Measurements from ENCODE around the gene NEDD4L. TPM values are rescaled to one million over a fixed set of nuclear protein-coding genes. Genes with fewer than 3 reads are reported as not detected.
"Not testable (repeated sequence)": the region's sequence is repeated elsewhere in the genome, so short reads cannot be mapped to it uniquely, and the experiment has no call there.

The NEDD4L gene
- 1 to 10 TPM; 3.7 to 4.2 TPM for total RNA-seq

DNA sequence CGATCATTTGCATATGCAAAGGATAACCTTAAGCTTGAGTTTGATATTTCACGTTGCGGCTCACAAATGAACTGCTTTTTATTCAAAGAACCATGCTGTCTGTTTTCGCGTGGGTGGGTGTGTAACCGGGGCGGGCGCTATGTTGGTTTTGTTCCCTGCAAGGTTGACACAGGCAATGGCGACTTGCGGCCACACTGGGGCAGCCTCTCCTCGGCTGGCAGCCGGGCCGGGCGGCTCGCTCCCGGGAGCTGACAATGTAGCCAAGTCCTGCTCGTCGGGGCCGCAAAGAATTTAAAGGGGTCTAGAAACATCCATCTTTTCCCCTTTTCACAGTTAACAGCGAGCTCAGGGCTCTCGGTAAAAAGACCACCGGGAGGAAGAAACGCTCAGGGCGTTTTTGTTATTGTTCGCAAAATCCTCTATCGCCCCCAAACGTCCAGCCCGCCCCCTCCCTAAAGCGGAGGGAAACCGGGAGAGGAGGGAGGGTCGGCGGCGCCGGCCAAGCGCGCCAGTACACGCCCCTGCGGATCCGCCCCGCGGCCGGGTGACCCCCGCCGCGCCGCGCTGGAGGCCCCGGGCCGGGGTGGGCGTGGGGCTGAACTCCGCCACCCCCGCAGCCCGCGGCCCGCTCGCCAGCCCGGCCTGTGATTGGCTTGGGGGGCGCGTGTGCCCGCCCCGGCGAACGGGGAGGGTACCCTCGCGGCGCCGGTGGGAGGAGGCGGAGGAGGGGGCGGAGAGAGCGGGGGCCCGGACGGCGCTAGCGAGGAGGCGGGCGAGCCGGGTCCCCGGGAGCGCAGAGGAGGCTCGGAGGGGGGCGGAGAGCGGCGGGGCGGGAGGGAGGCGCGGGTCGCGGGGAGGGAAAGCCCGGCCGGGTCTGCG is at the start of gene NEDD4L:
NEDD4L (plus strand) TSS at position 736 of the 879 bp plus-strand sequence. CDS start 435 bp downstream, outside the sequence.
- CTCF ChIA-PET: interaction anchor here (0.6 to 1.4 kb wide), 9 partner anchors 10 to 137 kb away, joined by 3 to 10 read pairs (median 4); no protein-coding TSS in a partner anchor
- POLR2A ChIA-PET: interaction anchor here (1.3 kb wide), 1 partner anchor 78 kb away, joined by 4 read pairs; no protein-coding TSS in a partner anchor

DNA sequence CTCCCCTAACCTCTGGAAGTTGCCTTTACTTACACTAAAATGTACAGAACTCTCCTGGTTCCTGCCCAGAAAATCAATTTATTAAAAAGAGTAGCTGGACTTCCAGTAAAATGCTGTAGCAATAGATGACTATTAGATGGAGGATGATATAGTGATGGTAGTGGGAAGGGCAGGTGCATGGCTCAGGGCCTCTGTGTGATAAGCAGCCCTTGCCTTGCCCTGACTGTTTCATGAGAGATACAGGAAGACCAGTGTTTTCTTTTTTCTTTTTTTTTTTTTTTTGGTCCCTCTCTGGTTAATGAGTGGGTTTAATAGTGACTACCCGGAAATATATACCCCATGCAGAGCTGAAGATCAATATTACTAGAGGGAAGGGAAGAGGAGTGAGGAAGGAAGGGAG is 48.7 kb upstream of the NEDD4L start:
- POLR2A ChIA-PET: no interaction called here
- CTCF ChIA-PET: no interaction called here

DNA sequence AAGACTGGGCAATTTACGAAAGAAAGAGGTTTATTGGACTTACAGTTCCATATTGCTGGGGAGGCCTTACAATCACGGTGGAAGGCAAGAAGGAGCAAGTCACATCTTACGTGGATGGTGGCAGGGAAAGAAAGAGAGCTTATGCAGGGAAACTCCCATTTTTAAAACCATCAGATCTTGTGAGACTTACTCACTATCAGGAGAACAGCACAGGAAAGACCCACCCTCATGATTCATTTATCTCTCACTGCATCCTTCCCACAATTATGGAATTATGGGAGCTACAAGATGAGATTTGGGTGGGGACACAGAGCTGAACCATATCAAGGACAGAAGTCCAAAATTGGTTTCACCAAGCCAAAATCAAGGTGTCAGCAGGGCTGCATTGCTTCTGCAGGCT is 47.1 kb upstream of the NEDD4L start:
- POLR2A ChIA-PET, CTCF ChIA-PET: not testable (repeated sequence)

DNA sequence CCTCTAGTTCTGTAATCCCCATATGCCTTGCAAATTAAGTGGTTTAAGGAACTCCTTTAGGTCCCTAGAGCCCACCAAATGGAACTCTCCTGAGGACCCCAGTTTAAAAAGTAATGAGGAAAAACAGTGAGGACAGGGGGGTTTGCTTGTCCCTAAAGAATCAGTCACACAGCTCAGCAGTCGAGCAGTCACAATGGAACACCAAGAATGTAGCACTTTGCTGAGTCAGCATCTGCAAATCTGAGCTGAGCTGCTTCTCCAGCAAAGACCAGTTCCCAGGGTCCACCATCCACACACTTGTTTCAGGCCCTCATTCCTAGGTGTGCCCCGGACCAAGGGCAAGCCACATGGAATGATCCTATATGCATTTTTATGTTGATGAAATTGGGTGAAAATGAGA is 46.2 kb upstream of the NEDD4L start:
- ChIA-PET CTCF (no interaction called here), POLR2A (no interaction called here)

DNA sequence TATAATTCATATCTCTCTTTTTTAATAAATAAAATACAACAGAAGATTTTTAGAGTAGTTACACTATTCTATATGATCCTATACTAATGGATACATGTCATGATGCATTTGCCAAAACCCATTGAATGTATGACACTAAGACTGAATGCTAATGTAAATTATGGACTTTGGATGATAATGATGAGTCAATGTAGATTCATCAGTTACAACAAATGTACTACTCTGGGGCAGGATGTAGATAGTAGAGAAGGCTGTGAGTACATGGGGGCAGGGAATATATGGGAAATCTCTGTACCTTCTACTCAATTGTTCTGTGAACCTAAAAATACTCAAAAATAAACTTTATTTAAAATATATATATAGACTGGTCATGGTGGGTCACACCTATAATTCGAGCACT is 45.6 kb upstream of the NEDD4L start:
- ChIA-PET CTCF (no interaction called here), POLR2A (no interaction called here)

DNA sequence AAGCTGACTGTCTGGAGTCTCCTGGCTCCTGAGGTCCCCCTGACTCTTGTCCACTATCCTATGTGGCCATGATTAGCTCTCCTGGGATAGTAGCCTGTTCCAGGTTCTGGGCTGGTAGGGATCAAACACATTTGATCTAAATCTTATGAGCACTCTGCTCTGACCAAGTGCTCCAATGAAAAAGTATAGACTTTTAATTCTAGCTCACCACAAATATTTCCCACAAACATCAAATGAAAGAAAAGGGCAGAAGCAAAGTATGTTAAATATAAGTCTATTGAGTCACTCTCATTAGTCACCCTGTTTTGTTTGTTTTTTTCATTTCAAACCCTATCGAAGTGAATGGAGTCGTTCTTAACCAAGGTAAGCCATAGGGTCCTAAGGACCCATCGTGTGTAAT is 39.7 kb upstream of the NEDD4L start:
- POLR2A ChIA-PET: no interaction called here

DNA sequence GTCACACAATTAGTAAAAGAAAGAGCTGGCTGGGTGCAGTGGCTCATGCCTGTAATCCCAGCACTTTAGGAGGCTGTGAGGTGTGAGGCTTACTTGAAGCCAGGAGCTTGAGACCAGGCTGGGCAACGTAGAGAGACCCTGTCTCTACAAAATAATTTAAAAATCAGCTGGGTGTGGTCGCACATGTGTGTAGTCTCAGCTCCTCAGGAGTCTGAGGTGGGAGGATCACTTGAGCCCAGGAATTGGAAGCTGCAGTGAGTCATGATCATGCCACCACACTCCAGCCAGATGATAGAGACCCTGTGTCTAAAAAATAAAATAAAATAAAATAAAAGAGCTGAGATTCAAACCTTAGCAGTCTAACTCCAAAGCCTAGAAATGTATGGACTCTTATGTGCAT is 39.0 kb upstream of the NEDD4L start:
- CTCF ChIA-PET: no interaction called here
- POLR2A ChIA-PET: no interaction called here

More for the DNA sequence above, 39.7 kb upstream of the NEDD4L start:
- CTCF ChIA-PET: no interaction called here

DNA sequence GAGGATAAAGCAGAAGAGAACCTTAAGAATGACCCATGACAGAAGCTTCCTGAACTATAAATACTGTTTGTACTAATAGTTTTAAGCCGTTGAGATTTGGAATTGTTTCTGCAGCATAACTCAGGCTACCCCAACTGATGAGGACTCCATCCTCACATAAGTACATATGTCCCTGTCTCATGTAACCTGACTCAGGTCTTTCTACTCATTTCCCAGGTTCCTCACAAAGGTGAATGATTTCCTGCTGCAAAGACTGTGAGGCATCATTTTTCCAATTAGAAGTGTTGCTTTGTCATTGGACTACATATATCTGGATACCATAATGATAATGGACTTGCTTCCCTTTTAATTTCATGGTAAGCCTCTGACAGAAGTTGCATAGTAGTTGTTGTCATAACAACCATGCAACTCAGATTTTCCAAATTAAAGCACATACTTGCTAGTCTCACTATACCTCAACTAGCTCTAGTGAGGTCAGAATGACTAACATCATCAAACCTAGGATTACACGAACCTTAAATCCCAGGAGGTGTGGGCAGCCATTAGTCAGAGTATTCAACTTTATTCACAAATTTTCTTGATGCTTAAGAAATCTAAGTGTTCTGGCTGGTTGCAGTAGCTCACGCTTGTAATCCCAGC is 38.0 kb upstream of the NEDD4L start:
- ChIA-PET POLR2A (interaction anchor here (0.5 kb wide), 1 partner anchor 384 kb away, joined by 4 read pairs; the partner anchor contains the start of gene NARS1), CTCF (no interaction called here)

DNA sequence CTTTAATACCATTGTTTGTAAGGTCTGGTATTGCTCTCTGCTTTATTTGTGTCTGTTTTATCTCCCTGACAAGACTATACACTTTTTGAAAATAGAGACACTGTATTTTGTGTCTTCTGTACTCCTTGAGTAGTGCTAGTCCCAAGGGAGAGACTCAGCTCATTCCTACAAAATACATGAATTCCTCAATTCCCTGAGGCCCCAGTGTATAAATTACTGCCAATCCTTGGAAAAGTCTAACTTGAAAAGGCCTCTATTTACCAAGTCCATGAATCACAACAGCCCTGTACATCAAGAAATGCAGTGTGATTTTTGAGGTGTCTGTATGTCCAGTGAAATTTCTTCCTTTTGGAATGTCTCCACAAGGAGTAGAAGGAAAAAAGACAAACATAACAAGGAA is 34.9 kb upstream of the NEDD4L start:
- CTCF ChIA-PET: no interaction called here
- POLR2A ChIA-PET: no interaction called here

DNA sequence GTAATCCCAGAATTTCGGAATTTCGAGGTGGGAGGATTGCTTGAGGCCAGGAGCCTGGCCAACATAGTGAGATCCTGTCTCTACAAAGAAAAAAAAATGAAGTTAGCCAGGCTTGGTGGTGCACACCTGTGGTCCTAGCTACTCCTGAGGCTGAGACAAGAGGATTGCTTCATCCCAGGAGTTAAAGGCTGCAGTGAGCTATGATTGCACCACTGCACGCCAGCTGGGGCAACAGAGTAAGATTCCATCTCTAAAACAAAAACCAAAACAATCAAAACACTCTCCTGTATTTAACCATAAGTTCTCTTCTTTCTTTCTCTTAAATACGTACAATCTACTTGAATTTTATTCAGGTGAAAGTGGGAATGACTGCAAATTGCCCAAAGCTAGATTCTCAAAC is 33.8 kb upstream of the NEDD4L start:
- ChIA-PET CTCF (no interaction called here), POLR2A (no interaction called here)

DNA sequence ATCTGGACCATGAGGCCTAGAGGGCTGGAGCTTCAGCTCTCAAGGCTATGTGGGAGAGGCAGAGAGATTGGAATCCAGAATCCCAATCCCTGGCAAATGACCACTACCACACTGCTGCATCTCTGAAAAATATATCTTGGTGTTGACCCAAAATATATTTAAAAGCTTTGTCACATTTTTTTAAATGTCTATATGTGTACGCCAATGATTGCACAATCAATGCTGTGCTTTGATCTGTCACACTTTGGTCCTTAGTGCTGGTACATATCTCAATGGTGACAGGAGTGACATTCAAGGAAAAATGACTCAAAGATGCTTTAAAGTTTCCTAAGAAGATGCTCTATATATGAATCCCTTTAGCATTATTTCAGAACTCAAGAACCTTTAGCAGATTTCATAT is 31.7 kb upstream of the NEDD4L start:
- ChIA-PET CTCF (no interaction called here), POLR2A (no interaction called here)

DNA sequence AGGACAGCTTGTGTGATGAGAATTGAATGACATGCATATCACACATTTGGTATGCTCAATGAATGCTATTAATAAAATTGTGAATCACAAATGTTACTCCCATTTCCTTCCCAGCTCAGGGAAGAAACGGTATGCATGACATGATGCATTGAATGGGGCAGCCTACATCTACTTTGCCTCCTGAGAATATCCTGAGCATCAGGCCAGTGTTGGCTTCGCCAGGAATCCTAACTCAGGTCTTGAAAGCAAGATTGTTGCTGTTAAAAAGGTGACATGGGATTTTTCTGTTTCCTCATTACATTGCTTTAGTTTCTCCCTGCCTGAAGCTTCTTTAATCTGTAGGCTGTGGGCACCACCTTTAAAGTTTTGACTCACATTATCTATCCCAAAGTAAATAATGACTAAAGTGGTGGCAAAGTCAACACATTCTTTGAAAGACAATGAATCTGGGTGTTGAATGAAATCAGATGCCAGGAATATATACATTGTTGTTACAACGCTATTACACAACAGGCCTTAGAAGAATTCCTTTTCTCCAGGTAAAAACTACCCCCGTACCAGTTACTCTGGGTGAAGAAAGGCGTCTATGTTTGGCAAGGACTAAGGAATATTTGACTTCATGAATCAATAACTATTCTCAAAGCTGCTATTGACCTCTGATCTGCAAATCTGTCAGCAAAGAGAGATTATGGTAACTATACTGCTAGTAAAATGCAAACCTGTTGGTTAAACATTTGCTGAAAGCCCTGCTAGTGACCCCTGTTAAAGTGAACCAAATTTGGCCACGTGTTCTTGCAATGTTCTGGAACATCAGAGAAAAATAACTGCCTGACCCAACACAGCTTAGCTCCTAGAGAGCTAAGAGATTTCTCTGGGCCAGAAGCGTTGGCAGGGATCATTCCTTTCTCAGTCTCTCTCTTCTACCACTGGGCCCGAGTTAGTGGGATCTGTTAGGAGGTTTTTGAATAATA is 30.5 kb upstream of the NEDD4L start:
- CTCF ChIA-PET: no interaction called here
- POLR2A ChIA-PET: no interaction called here

DNA sequence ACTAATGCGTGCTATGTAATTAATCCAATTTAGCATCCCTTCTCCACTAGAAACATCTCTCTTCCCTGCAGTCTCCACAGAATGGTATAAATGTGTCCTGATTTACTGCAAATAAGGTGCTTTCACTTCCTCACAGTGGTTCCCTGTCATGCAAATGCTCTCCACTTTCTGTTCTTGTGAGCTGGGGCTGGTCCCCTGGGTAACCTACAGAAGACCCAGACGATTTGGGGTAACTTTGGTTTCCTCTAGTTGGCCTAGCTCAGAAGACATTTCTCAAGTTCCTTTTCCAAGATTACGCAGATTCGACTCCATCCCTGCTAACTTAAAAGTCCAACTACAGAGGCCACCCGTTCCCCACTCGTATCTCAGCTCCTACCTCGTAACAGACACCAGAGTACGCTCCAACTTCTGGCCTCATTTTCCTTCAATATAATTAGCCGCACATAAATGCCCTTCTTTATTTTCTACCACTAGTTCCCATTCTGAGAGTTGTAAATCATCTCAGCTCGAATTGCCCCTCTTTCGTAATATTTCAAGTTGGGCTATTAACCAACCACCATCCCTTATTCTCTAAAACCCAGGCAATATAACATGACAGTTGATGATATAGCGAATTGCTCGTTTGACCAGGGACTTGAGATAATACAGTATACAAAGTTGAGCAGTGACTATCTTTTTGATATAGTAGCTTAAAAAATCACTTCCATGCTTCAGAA is 28.8 kb upstream of the NEDD4L start:
- CTCF ChIA-PET: no interaction called here
- POLR2A ChIA-PET: no interaction called here

DNA sequence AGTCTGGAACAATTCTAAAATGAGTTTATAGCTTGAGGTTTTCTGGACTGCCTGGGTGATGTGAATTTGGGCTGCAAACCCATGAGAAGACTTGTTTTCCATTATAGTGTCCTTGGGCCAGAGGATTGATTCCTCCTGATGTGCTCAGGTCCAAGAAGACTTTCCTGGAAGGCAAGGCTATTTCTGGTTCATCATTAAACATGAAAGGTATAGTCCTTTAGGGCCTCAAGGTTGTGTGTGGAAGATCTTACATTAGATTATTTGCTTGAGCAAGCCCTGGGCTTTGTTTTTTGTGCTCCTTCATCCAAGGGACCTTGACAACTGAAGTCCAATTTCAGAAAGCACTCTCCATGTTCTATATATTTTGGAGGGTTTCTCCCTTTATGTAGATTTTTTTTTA is 26.8 kb upstream of the NEDD4L start:
- ChIA-PET POLR2A (no interaction called here), CTCF (no interaction called here)

DNA sequence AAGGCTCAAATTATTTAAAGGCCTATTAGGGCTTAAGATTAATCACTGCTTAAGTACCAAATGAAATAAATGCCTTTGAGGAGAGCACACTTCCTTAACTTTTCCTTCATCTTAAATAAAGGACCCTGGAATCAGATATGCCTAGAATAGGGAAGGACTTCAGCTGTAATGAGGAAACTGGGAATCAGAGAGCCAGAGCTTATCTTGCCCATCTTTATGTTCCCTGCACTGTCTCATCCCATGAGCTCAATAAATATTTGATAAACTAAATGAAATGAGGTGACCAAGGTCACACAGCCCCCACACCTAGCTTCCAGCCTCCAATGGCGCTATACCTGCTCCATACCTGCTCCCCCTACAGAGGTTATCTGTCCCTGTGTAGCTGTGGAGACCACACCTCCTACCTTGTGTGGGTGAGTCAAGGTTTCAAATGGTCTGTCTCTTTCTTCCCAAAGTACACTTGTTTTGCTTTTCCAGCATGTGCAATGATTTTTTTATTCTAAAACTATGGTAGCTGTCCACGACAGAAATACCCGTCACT is 23.4 kb upstream of the NEDD4L start:
- ChIA-PET POLR2A (no interaction called here), CTCF (no interaction called here)

DNA sequence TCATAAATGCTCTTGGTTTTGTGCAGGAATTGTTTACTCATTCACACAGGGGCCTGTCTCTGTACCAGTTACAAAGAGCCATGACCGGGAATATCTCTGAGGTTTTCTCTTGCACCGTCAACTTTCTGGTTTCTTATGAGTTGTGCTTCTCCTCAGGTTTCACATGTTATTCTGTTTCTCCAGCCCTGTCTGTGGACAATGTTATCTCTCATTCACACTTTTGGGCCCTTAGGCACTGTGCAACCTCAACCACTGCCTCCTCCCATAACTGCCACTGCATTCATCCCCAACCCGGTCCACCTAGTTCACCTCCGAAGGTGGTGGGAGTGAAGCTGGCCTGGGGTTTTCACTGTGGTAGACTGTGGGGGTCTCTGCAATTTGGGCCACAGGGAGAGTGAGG is 22.5 kb upstream of the NEDD4L start:
- ChIA-PET CTCF (no interaction called here), POLR2A (no interaction called here)

DNA sequence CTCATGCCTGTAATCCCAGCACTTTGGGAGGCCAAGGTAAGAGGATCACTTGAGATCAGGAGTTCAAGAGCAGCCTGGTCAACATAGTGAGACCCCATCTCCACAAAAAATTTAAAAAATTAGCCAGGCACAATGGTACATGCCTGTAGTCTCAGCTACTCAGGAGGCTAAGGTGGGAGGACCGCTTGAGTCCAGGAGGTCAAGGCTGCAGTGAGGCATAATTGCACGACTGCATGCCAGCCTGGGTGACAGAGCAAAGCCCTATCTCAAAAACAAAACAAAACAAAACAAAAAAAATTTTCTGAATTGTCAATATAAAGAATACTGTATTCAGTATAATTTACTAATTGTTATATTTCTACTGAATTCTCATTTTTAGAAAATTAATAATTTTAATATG is 20.9 kb upstream of the NEDD4L start:
- CTCF ChIA-PET: no interaction called here
- POLR2A ChIA-PET: no interaction called here

DNA sequence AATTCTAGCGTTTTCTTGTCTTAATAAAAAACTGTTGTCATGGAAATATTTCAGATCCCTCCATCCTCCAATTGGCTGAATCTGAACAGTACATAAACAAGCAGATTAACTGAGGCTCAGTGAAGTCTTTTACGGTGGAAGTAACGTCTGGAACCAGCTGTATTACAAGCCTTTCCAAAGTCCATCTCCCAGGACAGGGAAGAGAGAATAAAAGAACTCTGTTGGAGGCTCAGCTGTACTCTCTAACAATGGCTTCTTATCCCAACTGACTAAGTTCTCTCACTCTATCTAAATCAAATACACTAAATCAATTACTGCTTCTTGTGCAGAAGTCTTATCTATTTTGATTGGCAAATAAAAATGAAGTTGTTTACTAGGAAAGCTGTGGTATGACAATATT is 19.9 kb upstream of the NEDD4L start:
- ChIA-PET CTCF (no interaction called here), POLR2A (no interaction called here)

DNA sequence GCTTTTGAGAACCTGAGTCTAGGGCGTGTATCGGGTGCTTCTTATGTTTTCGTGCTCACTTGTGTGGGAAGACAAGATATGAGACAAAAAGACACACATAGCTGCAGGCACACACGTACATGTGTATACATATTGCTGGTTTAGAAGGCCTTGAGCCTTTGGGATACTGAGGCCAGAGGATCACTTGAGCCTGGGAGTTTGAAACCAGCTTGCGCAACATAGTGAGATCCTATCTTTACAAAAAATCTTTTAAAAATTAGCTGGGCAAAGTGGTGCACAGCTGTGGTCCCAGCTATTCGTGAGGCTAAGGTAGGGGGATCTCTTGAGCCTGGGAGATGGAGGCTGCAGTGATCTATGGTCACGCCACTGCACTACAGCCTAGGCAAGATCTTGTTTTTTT is 18.8 kb upstream of the NEDD4L start:
- ChIA-PET CTCF (no interaction called here), POLR2A (no interaction called here)

DNA sequence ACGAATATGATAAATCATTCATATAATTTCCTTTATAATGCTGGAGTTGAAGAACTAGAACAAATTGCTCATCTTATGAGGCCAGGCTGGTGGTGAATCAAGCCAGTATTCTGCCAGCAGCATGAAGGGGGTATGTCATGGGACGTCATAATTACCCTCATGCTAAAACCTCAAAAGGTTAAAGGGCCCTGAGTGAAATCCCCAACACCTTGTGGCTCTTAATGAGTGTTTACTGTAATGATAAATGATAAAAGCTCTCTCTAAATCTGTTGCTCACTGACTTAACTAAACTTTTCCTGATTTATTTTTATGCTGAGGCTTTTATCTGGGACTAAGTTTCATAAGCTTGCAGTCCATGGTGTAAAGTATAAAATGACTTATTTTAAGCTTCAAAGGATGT is 18.3 kb upstream of the NEDD4L start:
- CTCF ChIA-PET: no interaction called here
- POLR2A ChIA-PET: no interaction called here

Measured in activated CD8-positive, alpha-beta memory T cell treated with anti-CD3 and anti-CD28 coated beads for 36 hours (primary cell).